Measurements from ENCODE around the gene RIPOR2.
"Not testable (repeated sequence)": the region's sequence is repeated elsewhere in the genome, so short reads cannot be mapped to it uniquely, and the experiment has no call there.

RIPOR2 gene

GRCh38 chr6:24919056-24919892 is 16.5 kb downstream of the RIPOR2 start:
- no peak for TF ChIP-seq CTCF (conservative IDR thresholded peaks at IDR 0.05; ENCODE audit: low read length)
- no peak for DNase-seq (ENCODE audit: low read depth)
- no peak overlapping the region for H3K4me3 ChIP-seq (ENCODE audit: low read length)

GRCh38 chr6:24918641-24919055 is 17.1 kb downstream of the RIPOR2 start:
- H3K4me3 ChIP-seq (ENCODE audit: low read length): no peak overlapping the region
- no peak for TF ChIP-seq CTCF (conservative IDR thresholded peaks at IDR 0.05; ENCODE audit: low read length)
- no peak for DNase-seq (ENCODE audit: low read depth)

- DNase-seq (ENCODE audit: low read depth): no peak
- no peak for TF ChIP-seq CTCF (conservative IDR thresholded peaks at IDR 0.05; ENCODE audit: low read length)
- H3K4me3 ChIP-seq (ENCODE audit: low read length): no peak overlapping the region
These were observed 19.3 kb downstream of the RIPOR2 start for GRCh38 chr6:24916496-24916895.

GRCh38 chr6:24915641-24916040 is 20.1 kb downstream of the RIPOR2 start:
- no peak overlapping the region for H3K4me3 ChIP-seq (ENCODE audit: low read length)
- no peak for TF ChIP-seq CTCF (conservative IDR thresholded peaks at IDR 0.05; ENCODE audit: low read length)
- no peak for DNase-seq (ENCODE audit: low read depth)

GRCh38 chr6:24914082-24914481 is 21.7 kb downstream of the RIPOR2 start:
- DNase-seq (ENCODE audit: low read depth); H3K4me3 ChIP-seq (ENCODE audit: low read length): not testable (repeated sequence)

GRCh38 chr6:24911796-24912382 is 23.9 kb downstream of the RIPOR2 start:
- DNase-seq (ENCODE audit: low read depth): no peak
- peak overlapping the region; percentile 68 for H3K4me3 ChIP-seq (ENCODE audit: low read length)
- TF ChIP-seq CTCF (conservative IDR thresholded peaks at IDR 0.05; ENCODE audit: low read length): no peak

GRCh38 chr6:24910961-24911725 is 24.6 kb downstream of the RIPOR2 start:
- no peak for TF ChIP-seq CTCF (conservative IDR thresholded peaks at IDR 0.05; ENCODE audit: low read length)
- DNase-seq (ENCODE audit: low read depth): peak; percentile 53
- H3K4me3 ChIP-seq (ENCODE audit: low read length): peak overlapping the region; percentile 68

All from AG10803 (cell line).